GM12865 (cell line): ENCODE results near the gene HIF3A.

Experiments
- DNase-seq: peaks from one replicate; pipeline ENCODE4 v3.0.0; 2010; ENCODE audit warnings: low read depth
- H3K4me3 ChIP-seq: 2 replicates; pipeline ENCODE4 v1.5.1; 2011; ENCODE audit warnings: mild to moderate bottlenecking, low read depth, low read length, control low read depth
- CTCF ChIP-seq: IDR thresholded peaks from 2 replicates; pipeline ENCODE4 v1.5.1; 2011; ENCODE audit warnings: low read length, control low read depth, low read depth, inconsistent platforms; ENCODE audit not compliant: insufficient read depth; ENCODE audit errors: missing control alignments

The HIF3A gene

GRCh38 chr19:46383846-46384245, 87.0 kb downstream of the HIF3A start:
- no peak for TF ChIP-seq CTCF
- no peak overlapping the region for H3K4me3 ChIP-seq
- no peak for DNase-seq

- TF ChIP-seq CTCF: no peak
- DNase-seq: no peak
- no peak overlapping the region for H3K4me3 ChIP-seq
Measured at GRCh38 chr19:46384396-46384795, 87.6 kb downstream of the HIF3A start.

- no peak for DNase-seq
- H3K4me3 ChIP-seq: no peak overlapping the region
- no peak for TF ChIP-seq CTCF
Measured at GRCh38 chr19:46385636-46386035, 88.8 kb downstream of the HIF3A start.

GRCh38 chr19:46386151-46386550, 89.3 kb downstream of the HIF3A start:
- TF ChIP-seq CTCF: no peak
- no peak for DNase-seq
- H3K4me3 ChIP-seq: no peak overlapping the region

- no peak overlapping the region for H3K4me3 ChIP-seq
- DNase-seq: no peak
- TF ChIP-seq CTCF: no peak
Measured at GRCh38 chr19:46386996-46387712, 90.3 kb downstream of the HIF3A start.

GRCh38 chr19:46387713-46388130, 90.9 kb downstream of the HIF3A start:
- DNase-seq: no peak
- TF ChIP-seq CTCF: no peak
- no peak overlapping the region for H3K4me3 ChIP-seq
